SU-DHL-6 (cell line): ENCODE data around the gene SLC12A2.

ENCODE experiments used
- CTCF ChIP-seq: fragments of 200-600 bp; sonication (generic); IDR thresholded peaks from one replicate; pipeline ENCODE4 v1.5.1; 2017; ENCODE audit warnings: antibody characterized with exemption, mild to moderate bottlenecking, low read length, moderate library complexity; ENCODE audit not compliant: insufficient read depth, poor library complexity, severe bottlenecking
- EZH2phosphoT487 ChIP-seq: fragments of 200-600 bp; sonication (generic), shearing (Covaris generic); conservative IDR thresholded peaks from 2 replicates; pipeline ENCODE4 v1.6.1; 2018; ENCODE audit warnings: mild to moderate bottlenecking, antibody characterized with exemption, low read length, moderate library complexity, mixed read lengths

GRCh38 chr5:128225245-128226030 lies 141.9 kb downstream of the SLC12A2 start:
- TF ChIP-seq CTCF (no peak), EZH2phosphoT487 (no peak)
